Ovary (tissue), 9 donors: Measurements from ENCODE around the gene PINLYP. TPM values are rescaled to one million over a fixed set of nuclear protein-coding genes. Genes with fewer than 3 reads are reported as not detected.

Experiments
- DNase-seq, 5 donors: peaks; one replicate each; pipeline ENCODE4 v3.0.0-alpha.2; 2019 to 2020
- H3K27ac ChIP-seq, 2 donors: fragments of 200-600 bp; one replicate each; pipeline versions ENCODE4 v1.5.1 to v1.8.0; 2019 to 2022
- H3K27me3 ChIP-seq: fragments of 200-600 bp; one replicate; pipeline ENCODE4 v1.8.0; 2022
- H3K36me3 ChIP-seq: fragments of 200-600 bp; sonication (generic); one replicate; pipeline ENCODE4 v1.5.1; 2019
- H3K4me1 ChIP-seq: one replicate; pipeline ENCODE4 v1.8.1; 2013; ENCODE audit warnings: mild to moderate bottlenecking, moderate library complexity; ENCODE audit not compliant: insufficient read depth
- H3K4me3 ChIP-seq: fragments of 200-600 bp; sonication (generic); one replicate; pipeline ENCODE4 v1.5.1; 2017
- H3K9me3 ChIP-seq, 2 donors: fragments of 200-600 bp in 1 of 2; sonication (generic) in 1 of 2; one replicate each; pipeline versions ENCODE4 v1.5.1 to v1.8.1; 2013 to 2019; ENCODE audit warnings: mild to moderate bottlenecking in 1 of 2, moderate library complexity in 1 of 2
- CTCF ChIP-seq, 3 donors: fragments of 450-650 bp in 2 of 3; fragments of 200-600 bp in 1 of 3; IDR thresholded peaks; one replicate each; pipeline versions ENCODE4 v1.5.1 to v1.8.0; 2016 to 2022; ENCODE audit warnings: antibody characterized with exemption in 3 of 3, mild to moderate bottlenecking in 1 of 3
- EP300 ChIP-seq: sonication (generic); formaldehyde crosslinking; IDR thresholded peaks from one replicate; pipeline ENCODE4 v1.6.1; 2017; ENCODE audit warnings: antibody characterized with exemption
- POLR2A ChIP-seq: fragments of 450-650 bp; IDR thresholded peaks from one replicate; pipeline ENCODE4 v1.6.1; 2017; ENCODE audit warnings: antibody characterized with exemption, mild to moderate bottlenecking, moderate library complexity
- WGBS, 3 donors: extraction: QIAGEN DNeasy Blood & Tissue Kit in 1 of 3; methylation state at CpG; one replicate each; pipeline versions ENCODE4 v1.1.5 to v1.1.7; 2013 to 2017; 5-methylcytosine and 5-hydroxymethylcytosine counted together
- intact Hi-C, 4 donors: fragments of 100-400 bp; cut with DNase I; formaldehyde crosslinking; loops; one replicate each; pipeline versions ENCODE4 v1.11.0 to v1.15.1; 2022 to 2023
- polyA plus RNA-seq, 2 donors: library from polyadenylated mRNA; stranded (reverse); fragments of 200-250 nt in 1 of 2; fragments of 350-450 nt in 1 of 2; fragmentation: Illumina TruSeq in 1 of 2; extraction: RNeasy Lipid Tissue Mini Kit (QIAGEN cat#74804) in 1 of 2; gene quantifications; one replicate each; pipeline ENCODE4 v1.2.3, GENCODE V29; 2013 to 2014
- total RNA-seq, 7 donors: library from RNA; depleted of rRNA in 2 of 7; stranded (reverse); fragments of >200 nt in 2 of 7; fragmentation: NEBNext Ultra II Directional in 3 of 7; extraction: Animal tissue kit (Norgen Biotek cat#: 25700) in 3 of 7; gene quantifications; one replicate each; pipeline versions ENCODE4 v1.1.0 to v1.2.4, GENCODE V29; 2016 to 2023
- donor health status: DM: no; HTN: no; CAD: no; lungs with moderate emphysema.
- donor health status: DM: no; HTN: no; CAD: no.
- donor health status: Bipolar disorder and iron deficiency.
- donor health status: DM: yes; HTN: yes; CAD: no.
- donor health status: DM: no; HTN: no; CAD: no.
- donor health status: DM: yes; HTN: yes; CAD: no.

The PINLYP gene
- total and polyA plus RNA-seq, 9 donors = 10.6 to 29.9 (median 18.0) TPM

GRCh38 chr19:43591904-43592772, 16.5 kb downstream of the PINLYP start:
- TF ChIP-seq EP300 = no peak
- no peak for TF ChIP-seq CTCF (IDR thresholded peaks at IDR 0.05)
- TF ChIP-seq POLR2A = no peak
- no peaks in the 10 kb centered on the region for H3K27me3 ChIP-seq
- DNase-seq = peak in 1 of 5 donors; percentile 41
- 88 to 91% (median 91%) methylated on average over 63 of the region's 63 CpGs for WGBS, 3 donors
- intact Hi-C loops = no loop called here
- no peaks in the 10 kb centered on the region for H3K9me3 ChIP-seq
- peaks cover 8% of the 10 kb centered on the region for H3K4me1 ChIP-seq
- H3K4me3 ChIP-seq = no peak overlapping the region
- H3K36me3 ChIP-seq = no peaks in the 10 kb centered on the region
- no peak overlapping the region for H3K27ac ChIP-seq

- peak in 2 of 5 donors; percentile 31 to 41 for DNase-seq
Measured at GRCh38 chr19:43592800-43593350, 17.3 kb downstream of the PINLYP start.

GRCh38 chr19:43594081-43594697, 18.6 kb downstream of the PINLYP start:
- TF ChIP-seq EP300 (no peak), POLR2A (no peak), CTCF (IDR thresholded peaks at IDR 0.05) (no peak)
- peak in 2 of 5 donors; percentile 28 to 37 for DNase-seq
- no peaks in the 10 kb centered on the region for H3K36me3 ChIP-seq
- whole genome bisulfite sequencing, 3 donors = 75 to 85% (median 78%) methylated on average over 10 of the region's 10 CpGs
- peak overlapping the region; percentile 44 to 79 for H3K27ac ChIP-seq
- H3K9me3 ChIP-seq = no peaks in the 10 kb centered on the region
- no peaks in the 10 kb centered on the region for H3K27me3 ChIP-seq
- H3K4me3 ChIP-seq = peak overlapping the region; percentile 59
- peaks cover 10% of the 10 kb centered on the region for H3K4me1 ChIP-seq
- intact Hi-C loops = no loop called here

More at GRCh38 chr19:43592800-43593350, 17.3 kb downstream of the PINLYP start:
- TF ChIP-seq EP300 (no peak), POLR2A (no peak), CTCF (IDR thresholded peaks at IDR 0.05) (no peak)
- Histone ChIP-seq H3K27ac (no peak overlapping the region), H3K9me3 (no peaks in the 10 kb centered on the region), H3K4me1 (peaks cover 10% of the 10 kb centered on the region), H3K36me3 (no peaks in the 10 kb centered on the region), H3K27me3 (no peaks in the 10 kb centered on the region), H3K4me3 (no peak overlapping the region)
- intact Hi-C loops = no loop called here
- WGBS, 3 donors = 89 to 92% (median 90%) methylated on average over 37 of the region's 37 CpGs

GRCh38 chr19:43594710-43595604, 19.4 kb downstream of the PINLYP start:
- H3K27me3 ChIP-seq = no peaks in the 10 kb centered on the region
- WGBS, 3 donors = 1 to 2% (median 1%) methylated on average over 51 to 64 of the region's 64 CpGs
- no peaks in the 10 kb centered on the region for H3K36me3 ChIP-seq
- TF ChIP-seq POLR2A (no peak), EP300 (no peak), CTCF (IDR thresholded peaks at IDR 0.05) (peak in 2 of 3 donors; percentile 16 to 37)
- peak; percentile 34 to 65 (median 48) for DNase-seq
- intact Hi-C loops = loop anchor here in 1 of 4 donors (5.0 kb wide), 1 partner anchor 63 kb away; the partner anchor contains the start of gene ZNF575
- H3K4me1 ChIP-seq = peaks cover 10% of the 10 kb centered on the region
- H3K4me3 ChIP-seq = peak overlapping the region; percentile 59
- H3K27ac ChIP-seq = peak overlapping the region; percentile 79 to 99
- H3K9me3 ChIP-seq = no peaks in the 10 kb centered on the region
